Renal cortex interstitium (tissue), 11 donors: ENCODE measurements around the gene CRACDL. TPM values are rescaled to one million over a fixed set of nuclear protein-coding genes. Genes with fewer than 3 reads are reported as not detected.
"Not testable (repeated sequence)": the region's sequence is repeated elsewhere in the genome, so short reads cannot be mapped to it uniquely, and the experiment has no call there.

Experiments used
- DNase-seq, 11 donors: peaks; one replicate each; pipeline ENCODE4 v3.0.0-alpha.2; 2013; ENCODE audit warnings: low read depth in 9 of 11, low spot score in 4 of 11; ENCODE audit errors: extremely low read depth in 1 of 11
- polyA plus RNA-seq, 3 donors: library from polyadenylated mRNA; unstranded; fragments of 120-200 nt; gene quantifications; one replicate each; pipeline ENCODE4 v1.2.1, GENCODE V29; 2013; ENCODE audit not compliant: insufficient read length in 3 of 3

Gene CRACDL
- polyA plus RNA-seq, 3 donors: 2.6 to 2.8 (median 2.6) TPM

DNA sequence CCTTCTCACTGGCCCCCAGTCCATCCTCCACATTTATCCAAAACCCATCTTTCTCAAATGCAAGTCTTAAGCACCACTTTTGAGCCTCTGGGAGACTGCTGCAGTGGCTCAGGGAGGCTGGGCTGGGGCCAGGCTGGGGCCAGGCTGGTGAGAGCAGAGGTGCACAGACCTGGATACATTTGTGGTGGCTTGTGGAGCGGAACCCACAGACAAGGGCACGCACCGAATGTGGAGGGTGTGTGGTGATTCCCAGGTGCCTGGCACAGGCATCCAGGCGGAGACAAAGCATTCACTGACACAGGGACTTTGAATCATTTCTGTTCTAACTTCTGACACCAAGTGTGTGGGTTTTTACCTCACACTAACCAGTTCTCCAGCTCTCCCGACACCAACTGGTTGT lies 162.9 kb downstream of the CRACDL start:
- DNase-seq: no peak

DNA sequence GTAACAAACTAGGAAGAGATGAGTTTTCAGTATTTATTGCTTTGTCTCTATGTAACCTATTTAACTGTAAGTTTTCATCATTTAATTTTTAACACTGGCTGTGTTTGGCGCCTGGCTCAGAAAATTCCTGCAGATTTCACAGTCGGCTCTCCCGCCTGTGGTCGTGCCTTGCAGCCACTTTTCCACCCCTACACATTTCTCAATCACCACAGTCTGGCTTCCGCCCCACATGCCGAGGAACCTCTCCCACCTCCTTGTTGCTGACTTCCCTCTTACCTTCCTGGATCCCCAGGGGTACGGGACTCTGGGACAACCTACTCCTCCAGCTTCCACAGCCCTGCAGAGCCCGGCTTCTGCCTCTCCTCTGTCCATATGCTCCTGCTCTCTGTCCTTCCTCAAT lies 163.5 kb downstream of the CRACDL start:
- DNase-seq: no peak

DNA sequence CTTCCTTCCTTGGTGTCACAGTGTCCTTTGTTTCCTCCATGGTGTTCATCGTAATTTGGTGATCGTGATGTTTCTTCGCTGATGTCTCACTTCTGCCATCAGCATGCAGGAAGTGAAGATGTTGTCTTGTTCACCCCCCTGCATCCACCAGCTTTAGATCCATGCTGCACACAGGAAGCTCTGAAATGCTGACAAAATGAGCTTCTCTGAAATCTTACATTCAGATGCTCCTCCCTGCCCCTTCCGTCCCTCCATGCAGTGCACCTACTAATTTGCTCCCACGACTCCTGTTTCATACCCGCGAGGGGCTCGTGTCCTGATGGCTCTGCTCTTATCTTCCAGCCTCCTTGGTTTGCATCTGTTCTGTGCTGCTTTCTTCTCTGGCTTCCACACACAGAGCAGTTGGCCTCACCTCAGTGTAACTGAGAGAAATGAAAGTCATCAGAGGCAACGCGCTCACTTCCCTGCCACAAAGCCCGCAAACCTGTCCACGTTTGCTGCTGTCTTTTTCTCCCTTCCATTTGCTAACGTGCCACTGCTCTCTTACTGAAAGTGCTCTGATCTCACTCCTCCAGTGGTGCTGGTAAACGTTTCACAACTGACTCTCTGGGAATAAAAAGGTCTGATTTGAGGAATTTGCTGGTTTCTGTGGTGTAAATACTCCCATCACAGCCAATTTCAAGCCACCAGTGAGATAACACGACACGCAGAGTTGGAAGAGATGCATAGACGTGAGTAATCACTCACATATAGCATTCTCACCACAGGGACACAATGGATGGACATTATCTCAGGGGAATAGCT lies 164.1 kb downstream of the CRACDL start:
- DNase-seq: no peak

DNA sequence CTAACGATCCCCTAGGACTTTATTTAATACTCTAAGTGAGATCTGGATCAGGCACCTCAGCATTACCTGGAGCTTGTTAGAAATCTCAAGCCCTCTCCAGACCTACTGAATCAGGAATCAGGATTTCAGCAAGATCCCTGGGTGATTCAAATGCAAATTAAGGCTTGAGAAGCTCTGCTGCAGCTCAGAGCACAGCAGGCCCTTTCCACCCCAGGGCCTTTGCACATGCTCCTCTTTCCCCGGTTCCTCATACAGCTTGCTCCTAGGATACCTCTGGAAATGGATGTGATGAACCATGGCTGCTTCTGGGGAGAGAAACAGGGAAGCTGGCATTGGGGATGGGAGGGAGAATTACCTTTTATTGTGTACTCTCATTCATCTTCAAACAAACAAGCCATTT lies 164.8 kb downstream of the CRACDL start:
- DNase-seq: no peak

DNA sequence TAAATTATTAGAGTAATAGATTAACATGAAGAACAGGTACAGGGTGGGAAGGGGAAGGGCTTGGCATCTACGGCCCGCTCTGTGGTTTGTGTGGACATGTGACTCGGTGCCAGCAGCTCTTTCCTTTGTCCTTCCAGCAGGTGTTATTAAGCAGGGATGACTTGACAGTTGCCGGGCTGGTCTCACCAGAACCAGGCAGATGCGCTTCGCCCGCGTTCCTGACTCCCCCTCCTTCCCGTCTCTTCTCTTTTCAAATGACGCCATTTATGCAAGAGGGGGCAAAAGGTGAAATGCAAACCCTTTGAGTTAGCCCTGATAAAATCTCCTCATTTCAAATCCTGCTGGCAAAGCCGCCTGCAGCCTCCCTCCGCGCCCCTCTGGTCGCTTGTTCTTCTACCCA lies 166.2 kb downstream of the CRACDL start:
- no peak for DNase-seq

DNA sequence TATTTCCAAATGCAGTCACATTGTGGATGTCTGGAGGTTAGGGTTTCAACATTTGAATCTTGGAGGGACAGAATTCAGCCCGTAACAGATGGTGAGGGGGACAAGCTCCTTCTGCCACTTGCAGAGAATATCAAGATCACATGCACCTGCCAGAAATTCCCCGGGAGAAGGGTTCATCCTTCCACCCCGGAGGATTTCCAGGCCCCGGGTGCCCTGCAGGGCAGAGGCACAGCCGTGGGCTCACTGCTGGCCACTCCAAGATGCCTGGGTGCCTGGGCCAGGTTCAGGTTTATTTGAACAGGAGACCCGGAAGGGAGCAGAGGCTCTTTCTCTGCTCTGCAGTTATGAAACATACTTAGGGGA lies 166.9 kb downstream of the CRACDL start:
- no peak for DNase-seq

DNA sequence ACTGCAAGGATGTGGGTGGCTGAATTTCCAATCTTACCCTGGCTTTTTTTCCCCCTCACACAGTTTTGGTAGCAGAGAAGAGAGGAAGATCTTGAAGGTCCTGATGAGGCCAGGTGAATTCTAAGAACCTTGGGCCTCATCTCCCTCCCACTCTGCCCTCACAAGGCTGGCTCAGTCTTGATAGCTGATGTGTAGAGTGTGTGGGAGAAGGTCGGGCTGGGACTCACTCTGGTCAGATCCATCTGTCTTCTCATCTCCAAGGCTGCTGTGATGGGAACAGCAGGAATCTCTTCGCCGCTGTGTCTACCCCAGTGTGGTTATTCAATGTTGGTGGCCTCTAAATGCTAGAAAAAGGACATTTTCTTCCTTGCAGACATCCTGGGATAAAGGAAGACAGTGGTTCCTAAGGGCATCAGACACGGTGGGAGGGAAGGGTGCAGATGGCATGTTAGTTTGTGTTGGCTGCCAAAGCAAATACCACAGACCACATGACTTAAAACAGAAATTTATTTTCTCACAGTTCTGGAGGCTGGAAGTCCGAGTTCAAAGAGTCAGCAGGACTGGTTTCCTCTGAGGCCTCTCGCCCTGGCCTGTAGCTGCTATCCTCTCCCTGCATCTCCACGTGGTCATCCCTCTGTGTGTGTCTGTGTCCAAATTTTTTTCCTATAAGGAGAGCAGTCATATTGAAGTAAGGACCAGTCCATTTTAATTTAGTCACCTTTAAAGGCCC lies 167.5 kb downstream of the CRACDL start:
- no peak for DNase-seq

DNA sequence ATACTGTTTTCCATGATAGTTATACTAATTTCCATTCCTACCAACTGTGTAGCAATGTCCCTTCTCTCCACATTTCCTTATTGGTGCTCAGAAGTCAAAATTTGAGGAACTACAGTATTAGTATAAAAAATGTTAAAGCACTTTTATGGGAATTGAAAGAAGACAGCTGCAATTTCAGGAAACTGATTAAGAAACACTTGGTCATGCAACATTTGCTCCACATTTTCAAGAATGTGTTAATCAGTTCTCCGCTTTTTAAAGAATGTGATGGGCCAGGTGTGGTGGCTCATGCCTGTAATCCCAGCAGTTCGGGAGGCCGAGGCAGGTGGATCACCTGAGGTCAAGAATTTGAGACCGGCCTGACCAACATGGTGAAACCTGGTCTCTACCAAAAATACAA lies 171.5 kb downstream of the CRACDL start:
- no peak for DNase-seq

DNA sequence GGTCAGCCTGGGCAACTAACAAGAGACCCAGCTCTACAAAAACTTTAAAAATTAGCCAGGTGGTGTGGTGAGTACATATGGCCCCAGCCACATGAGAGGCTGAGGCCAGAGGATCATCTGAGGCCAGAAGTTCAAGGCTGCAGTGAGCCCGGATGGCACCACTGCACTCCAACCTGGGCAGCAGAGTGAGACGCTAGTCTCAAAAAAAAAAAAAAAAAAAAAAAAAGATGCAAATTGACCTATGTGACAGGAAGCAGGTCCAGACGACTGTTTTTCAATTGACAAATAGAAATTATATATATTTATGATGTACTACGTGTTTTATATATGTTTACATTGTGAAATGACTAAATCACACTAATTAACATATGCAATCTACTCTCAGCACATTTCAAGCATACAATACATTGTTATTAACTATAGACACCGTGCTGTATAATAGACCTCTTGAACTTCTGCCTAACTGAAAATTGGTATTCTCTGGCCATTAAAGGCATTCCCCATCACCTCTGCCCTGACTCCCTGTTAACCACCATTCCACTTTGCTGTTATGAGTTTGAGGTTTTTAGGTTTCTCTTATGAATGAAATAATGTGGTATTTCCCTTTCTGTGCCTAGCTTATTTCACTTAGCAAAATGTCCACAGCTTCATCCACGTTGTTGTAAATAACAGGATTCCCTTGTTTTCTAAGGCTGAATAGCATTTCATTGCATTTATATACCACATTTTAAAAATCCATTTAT lies 172.6 kb downstream of the CRACDL start:
- no peak for DNase-seq

DNA sequence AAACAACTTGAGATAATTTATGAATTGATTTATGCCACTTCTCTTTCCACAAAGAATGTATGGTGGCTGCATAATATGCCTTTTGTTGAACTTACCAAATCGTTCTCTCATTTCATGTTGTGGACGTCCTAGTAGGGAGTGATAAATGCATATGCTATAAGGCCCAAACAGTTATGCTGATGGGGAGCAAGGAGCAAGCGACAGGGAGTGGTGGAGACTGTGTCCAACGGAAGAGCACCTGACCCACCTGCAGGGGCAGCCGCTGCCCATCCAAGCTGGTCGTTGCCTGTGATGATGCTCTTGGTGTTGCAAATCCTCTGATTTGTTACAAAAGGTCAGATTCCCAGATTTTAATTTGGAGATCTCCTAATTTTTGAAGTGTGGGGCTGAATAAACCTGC lies 174.1 kb downstream of the CRACDL start:
- no peak for DNase-seq

DNA sequence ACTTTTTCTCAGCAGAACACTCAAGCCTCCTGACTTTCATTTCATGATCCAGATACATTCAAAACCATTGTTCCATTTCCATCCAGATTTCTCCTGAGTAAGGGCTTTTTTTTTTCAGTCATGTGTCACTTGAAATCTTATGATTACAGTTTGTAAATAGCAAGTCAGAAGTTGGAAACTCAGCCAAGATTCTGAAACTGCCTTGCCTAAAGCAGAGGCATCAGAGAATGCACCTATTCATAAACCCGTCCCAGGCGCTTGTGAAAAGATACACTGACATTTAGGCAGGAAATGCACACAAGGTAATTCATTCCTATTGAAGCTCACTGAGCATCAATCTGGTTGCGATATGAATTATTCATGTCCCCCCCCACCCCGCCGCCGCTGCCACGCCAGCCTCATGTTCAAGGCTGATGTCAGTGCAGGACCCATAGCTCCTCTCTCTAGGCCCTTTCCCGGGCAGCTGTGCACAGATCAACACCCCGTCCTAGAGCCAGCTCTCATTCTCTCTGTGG lies 174.7 kb downstream of the CRACDL start:
- no peak for DNase-seq

DNA sequence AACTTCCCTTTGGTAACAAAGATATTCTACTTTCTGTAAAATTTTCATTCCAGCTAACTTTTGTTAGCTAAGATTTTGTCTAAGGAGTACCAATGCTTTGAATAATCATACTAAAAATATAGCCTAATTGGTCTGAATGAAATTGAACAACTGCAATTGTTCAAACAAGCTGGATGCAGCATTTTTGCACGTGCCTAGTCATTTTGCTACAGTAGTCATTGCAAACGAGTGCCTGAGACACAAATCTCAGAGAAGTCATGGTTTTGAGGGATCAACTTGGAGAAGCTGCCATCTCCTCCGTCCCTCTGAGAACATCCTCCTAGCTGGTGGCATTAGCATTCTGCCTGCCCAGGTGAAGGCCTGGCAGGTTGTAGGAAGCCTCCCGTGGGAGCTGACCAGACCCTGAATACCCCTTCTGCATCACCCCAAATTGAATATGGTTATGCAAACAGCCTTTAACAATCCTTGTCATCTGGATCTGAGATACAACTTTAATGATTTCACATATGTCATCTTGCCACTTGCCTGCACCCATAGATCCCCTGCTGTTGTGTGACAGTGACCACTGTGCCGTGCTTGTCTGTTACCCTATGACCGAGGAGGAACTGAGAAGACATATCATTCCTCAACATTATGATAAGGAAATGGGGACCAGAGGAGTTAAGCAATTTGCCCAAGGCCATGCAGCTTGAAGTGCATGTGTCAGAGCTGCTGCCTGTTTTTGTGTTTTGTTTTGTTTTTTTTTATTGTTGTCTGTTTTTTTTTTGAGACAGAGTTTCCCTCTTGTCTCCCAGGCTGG lies 176.0 kb downstream of the CRACDL start:
- DNase-seq: no peak

DNA sequence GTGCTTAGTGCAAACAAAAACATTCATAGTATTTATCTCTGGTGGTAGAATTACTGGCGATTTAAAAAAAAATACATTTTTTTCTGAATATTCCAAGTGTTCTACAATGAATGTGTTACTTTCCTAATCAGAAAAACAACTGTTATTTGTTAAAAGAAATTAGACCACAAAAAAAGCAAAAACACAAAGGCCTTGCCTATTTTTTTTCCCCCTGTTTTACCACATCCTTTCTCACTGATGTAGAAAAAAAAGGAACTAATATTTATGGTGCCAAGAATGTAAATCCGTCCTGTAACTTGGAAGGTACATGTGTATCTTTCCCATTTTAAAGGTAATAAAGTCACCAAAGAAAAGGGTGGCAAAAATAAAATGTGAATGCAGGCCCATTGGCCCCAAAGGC lies 176.7 kb downstream of the CRACDL start:
- no peak for DNase-seq

DNA sequence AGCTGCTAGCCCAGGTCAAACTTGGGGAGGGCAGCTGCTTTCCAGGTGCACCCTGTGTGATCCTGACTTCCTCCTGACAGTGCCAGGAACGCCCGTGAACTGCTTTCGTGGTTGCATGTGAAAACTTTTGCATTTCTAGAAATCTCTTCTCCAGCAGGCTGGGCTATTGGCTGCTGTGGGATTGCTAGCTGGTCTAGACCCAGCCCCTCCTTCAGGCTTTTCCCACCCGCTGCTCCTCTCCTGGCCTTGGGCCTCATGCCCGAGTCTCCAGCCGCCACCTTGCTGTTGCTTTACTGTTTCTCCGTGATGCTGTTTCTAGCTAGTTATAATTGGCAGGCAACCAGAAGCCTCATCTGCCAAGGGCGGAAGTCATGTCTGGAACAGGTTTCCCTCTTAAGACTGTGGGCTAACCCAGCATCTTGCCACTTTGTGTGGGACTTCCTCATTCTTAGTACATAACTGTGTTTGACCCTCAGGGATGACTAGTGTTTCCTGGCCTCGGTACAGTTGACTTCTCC lies 178.1 kb downstream of the CRACDL start:
- DNase-seq: peak in 3 of 11 donors; percentile 10 to 36 (median 27)

DNA sequence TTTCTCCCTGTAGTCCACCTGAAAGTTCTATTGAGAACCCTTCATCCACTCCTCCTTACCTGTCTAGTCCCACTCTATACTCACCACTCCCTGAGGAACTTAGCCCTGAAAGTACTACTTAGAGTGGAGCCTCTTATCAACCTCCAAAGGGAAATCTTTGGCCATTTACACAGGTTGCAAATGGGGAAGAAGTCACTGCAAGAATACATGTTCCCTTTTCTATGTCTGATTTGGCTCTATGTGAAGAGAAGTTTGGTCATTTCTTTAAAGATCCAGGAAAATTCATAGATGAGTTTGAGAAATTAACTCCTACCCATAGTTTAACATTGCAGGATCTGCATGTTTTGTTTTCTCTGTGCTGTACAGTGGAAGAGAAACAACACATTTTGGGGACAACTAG lies 182.2 kb downstream of the CRACDL start:
- DNase-seq: no peak

DNA sequence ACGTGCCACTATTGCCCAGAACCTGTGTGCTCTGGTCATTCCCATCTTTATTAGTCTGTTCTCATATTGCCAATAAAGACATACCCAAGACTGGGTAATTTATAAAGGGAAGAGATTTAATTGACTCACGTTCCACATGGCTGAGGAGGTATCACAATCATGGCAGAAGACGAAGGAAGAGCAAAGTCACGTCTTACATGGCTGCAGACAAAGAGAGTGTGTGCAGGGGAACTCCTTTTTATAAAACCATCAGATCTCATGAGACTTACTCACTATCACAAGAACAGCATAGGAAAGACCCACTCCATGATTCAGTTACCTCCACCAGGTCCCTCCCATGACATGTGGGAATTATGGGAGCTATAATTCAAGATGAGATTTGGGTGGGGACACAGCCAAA lies 183.3 kb downstream of the CRACDL start:
- not testable (repeated sequence) for DNase-seq

DNA sequence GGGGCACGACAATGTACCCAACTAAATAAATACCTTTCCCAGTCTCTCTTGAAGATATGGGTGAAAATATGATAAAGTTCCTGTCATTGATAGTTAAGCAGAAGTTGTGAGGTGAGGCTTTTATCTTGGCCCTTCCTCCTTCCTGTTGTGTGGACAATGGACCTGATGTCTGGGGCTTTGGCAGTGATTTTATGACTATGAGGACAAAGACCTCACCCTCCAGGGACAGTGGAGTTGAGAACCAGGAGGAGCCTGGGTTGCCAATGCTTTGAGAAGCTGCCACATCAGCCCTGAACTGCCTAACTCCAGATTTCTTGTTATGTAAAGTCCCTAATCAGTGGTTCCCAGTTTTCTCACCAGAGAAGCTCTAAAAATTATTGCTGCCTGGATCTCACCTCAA lies 184.3 kb downstream of the CRACDL start:
- DNase-seq: no peak

DNA sequence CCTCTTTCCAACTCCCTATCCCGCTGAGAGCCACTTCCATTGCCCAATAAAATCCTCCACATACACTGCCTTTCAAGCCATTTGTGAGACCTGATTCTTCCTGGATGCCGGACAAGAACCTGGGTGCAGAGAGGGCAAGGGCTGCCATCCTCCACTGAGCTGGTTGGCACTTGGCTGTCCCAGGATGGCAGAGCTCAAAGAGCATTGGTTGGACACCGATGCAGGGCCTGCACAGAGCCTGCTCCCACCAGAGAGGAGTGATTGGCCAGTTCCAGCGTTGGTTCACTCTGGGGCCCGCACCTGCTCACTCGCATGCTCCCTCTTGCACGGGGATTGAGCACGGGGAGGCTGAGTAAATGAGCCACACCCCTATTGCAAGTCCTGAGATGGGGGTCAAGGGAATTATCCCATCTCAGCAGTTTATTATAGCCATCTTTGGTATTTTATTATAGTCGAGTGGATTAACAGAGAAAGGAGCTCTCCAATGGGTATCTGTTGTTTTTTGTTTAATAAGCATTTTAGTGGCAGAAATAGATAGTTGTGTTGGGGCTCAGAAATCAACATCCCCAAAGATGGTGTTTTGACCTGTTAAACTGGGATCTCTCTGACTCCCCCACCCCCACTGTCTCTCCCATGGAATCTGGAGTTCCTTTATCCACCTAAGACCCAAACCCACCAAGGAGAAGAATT lies 185.3 kb downstream of the CRACDL start:
- DNase-seq: no peak
